Amniotic stem cell (primary cell): ENCODE results near the gene CDH5.

Experiments
- DNase-seq: peaks from one replicate; lab custom pipeline; 2025; lab: John Stamatoyannopoulos, UW

CDH5 gene

DNA sequence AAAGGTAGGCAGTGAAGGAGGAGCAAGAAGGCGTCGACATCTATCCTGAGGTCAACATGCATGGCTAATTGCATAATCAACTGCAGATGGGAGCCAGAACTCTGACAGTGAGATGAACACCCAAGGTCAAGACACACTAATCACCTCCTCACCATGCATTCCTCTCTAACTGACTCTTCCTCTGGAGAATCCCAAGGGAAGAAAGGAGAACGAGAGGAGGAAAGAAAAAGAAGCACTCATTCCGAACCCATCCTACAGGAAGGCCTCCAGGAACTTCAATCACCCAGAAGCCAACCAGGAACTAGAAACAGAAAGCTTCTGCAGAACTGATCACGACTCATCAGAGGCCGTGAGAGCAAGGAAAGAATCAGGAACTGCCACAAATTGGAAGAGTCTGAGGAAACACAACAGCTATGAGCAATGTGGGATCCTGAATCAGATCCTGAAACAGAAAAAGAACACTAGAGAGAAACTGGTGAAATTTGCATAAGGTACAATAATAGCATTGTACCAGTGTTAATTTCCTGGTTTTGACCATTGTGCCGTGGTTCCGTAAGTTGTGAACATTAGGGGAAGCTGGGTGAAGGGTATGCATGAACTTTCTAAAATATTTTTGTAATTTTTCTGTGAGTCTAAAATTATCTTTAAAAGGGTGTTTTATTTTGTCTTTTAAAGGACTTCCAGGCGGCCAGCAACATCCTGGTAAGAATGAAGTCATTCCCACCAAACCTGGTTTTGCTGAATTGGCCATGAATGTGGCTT lies 50.6 kb downstream of the CDH5 start:
- DNase-seq: no peak

DNA sequence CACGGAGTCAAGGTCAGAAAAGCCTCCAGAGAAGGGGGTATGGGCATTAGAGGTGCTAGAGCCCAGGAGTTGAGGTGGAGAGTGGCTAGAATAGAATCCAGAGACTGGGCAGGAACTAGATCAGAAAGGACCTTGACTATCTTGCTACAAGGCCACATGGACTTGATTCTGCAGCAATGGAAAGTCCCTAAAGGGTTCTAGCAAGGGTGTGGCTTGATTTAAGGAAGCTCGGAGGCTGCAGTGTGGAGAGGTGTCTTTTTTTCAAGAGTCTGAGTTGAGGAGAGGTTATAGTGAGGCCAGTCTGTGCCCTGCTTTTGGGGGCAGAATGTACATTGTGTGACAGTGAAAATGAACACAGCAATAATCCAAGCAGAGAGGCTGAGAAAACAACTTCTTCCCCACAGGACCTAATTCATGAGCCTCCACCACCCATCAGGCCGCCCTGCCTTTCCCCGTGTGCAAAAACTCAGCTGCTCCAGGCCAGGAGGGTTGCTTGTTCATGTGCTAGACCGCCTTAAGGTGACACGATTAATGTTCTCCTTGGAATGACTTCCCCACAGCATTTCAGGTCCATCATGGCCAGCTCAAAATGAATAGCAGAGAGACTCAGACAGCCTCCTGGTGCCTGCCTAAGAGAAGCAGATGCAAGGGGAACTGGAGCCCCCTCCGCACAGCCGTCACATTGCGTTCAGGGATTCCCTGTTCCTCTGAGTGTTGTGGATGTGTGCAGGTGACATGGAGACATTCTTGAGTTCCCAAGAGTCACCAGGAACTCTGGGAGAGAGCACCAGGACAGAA lies 51.9 kb downstream of the CDH5 start:
- no peak for DNase-seq

DNA sequence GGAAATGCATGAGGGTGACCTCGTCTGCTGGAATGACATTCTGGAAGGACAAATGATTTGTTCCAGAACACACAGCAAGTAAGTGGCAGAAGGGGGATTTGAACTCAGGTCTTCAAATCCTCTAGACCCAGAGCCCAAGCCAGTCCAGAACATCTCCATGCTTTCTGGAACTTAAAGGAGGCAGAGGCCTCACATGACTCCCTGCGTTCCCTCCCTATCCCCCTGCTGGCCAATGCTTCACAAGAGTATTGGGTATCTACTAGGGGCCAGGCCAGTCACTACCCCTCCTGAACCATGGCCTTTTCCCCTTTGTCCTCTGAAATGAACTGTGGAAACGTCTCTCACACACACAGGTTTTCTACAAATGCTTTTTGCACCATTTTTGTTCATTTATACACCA lies 53.0 kb downstream of the CDH5 start:
- DNase-seq: no peak

DNA sequence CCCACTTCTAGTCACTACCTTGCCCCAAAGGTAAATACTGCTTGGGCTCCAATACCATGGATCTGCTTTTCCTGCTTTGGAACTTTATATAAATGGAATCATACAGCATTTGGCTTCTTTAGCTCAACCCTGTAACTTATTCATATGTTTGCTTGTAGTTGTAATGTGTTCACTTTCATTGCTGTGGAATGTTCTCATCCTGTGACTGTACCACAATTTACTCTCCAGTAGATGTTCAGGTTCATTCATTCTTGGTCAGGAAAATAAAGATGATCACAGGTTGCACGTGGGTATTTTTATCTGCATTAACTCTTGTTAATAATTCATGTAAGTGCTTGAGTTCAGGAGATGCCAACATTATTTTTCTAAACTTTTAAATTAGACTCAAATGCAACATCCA lies 53.9 kb downstream of the CDH5 start:
- no peak for DNase-seq

DNA sequence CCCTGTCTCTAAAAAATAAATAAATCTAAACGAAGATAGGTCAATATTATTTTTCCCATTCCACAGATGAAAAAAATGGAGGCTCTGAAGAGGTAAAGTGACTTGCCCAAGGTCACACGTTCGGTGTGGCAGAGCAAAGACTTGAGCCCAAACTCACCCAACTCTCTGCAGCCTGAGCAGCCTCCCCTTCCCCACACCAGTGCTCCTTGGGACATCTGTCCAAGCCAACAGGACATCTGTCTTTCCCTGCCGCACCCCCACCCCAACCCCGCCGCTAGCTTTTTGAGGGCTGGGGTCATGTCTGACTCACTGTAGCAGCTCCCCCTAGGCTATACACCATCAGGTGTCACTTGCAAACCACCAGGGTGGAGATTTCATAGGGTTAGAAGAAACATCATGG lies 55.4 kb downstream of the CDH5 start:
- no peak for DNase-seq

DNA sequence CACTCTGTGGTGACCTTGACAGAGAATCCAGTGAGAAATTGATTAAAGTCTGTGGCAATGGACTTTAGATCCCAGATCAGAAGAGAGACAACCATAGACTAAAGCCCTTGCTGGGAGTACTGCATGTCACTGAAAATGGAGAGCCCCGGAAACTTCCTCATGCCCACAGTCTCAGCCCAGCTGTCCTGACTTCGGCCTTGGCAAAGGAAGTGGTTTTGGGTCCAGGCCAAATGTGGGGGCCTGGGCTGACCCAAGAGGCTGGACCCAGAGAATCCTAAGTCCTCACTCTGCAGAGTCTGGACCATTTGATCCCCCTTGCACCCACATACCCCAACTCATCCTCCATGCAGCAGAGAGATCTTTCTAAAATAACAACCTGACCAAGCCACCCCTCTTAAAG lies 55.9 kb downstream of the CDH5 start:
- DNase-seq: no peak

DNA sequence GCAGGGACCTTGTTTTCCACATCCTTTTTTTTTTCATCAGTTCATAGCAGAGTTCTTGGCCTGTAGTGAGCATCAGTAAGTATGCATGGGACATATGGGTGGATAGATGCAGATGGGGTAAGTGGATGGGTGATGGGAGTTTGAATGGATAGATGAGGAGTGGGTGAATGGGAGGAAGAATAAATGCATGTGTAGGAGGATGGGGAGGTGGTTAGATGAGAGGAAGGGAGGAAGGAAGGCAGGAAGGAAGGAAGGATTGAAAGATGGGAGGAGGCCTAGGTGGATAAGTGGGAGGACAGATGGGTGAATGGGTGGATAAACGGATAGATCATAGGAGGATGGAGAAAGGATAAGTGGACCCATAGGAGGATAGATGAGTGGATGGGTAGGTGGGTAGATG lies 56.7 kb downstream of the CDH5 start:
- no peak for DNase-seq

DNA sequence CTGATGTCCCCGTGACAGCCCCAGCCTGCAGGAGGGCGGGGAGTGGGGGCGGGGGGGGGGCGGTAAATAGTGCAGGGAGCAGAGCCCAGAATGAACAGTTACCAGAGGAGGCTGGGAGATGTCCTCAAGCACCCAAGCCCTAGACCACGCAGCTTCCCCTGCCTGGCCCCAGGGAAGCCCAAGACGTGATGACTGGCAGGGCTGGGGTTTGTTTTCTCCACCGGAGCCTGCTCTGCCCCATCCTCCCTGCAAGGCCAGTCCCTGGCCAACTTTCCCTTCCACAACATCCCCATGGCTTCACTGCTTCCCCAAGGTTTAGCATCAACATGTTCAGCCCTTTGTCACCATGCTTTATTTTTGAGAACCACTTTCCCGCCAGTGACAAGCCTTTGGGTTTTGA lies 59.2 kb downstream of the CDH5 start:
- no peak for DNase-seq

DNA sequence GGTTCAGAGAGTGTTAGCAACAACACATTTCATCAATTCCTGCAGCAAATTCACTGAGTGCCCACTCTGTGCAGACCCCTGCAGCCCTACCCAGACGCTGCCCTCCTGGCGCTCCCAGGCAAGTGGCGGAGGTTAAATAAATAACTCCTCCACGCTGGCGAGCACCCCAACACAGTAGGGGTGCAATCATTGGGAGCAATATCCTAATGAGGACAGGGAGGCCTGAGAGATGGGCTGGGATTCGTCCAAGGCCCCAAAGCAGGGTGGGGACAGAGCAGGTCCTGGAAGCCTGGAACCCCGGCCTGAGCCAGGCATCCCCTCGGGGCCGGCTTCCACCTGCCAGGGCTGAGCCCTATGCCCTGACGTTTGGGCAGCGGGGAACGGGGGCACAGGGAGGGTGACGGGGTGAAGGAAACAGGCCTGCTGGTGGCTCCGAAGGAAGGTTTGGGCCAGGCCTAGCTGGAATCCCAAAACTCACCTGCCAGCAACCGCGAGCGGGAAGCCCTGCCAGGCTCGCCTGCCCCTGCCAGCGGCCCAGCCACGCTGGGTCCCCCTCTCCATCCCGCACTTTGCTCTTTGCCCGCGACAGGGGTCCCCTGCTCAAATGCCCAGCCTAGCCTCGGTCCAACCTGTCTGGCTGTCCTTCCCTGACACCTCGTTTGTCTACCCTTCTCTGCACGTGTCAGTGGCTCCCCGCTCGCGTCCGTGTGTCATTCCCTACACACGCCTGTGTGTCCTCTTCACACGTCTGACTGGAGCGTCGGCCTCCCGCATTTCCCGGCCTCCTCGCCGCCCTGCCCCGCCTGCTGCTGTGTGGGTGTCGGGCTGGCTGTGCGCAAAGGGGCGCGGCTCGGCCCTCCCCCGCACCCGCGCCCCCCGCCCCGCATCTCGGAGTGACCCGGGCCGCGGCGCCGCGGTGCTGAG lies 59.9 kb downstream of the CDH5 start:
- no peak for DNase-seq

DNA sequence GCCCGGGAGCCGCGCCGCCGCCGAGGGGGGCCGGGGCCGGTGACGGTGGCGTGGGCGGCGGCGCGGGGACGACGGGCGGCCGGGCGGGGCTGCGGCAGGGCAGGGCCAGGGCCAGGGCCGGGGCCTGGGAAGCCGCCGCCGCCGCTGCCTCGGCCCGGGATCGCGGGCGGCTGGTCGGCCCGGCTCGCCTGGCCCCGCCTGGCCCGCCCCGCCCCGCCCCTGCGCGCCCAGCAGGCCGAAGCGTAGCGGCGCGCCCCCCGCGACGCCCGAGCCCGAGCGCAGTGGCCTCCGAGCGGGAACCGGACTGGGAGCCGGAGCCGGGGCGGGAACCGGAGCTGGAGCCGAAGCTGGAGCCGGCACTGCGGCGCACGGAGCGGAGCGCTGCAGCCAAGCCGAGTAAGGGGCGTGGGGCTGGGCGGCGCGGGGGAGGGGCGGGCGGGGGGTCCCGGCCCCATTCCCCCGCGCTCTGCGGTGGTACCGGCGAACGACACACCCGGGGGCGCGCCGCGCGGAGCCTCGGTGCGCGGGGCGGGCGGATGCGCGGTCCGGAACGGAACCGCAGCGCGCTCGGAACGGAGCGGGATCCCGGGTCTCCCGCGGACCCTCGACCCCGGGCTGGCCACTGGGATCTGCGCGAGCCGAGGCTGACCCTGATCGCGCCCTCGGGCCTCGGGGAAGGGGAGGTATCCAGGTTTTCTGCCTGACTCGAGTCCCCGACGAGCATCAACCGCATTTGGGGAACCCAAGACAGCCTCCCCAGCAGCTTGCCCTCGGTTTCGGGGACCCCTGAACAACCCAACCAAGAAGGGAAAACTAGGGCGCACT lies 60.8 kb downstream of the CDH5 start, which contains the start of gene BEAN1:
Gene BEAN1, plus strand, starts transcription at position 260 of the 825 bp plus-strand sequence. CDS start 10,382 bp downstream, outside the sequence.
- DNase-seq: no peak

DNA sequence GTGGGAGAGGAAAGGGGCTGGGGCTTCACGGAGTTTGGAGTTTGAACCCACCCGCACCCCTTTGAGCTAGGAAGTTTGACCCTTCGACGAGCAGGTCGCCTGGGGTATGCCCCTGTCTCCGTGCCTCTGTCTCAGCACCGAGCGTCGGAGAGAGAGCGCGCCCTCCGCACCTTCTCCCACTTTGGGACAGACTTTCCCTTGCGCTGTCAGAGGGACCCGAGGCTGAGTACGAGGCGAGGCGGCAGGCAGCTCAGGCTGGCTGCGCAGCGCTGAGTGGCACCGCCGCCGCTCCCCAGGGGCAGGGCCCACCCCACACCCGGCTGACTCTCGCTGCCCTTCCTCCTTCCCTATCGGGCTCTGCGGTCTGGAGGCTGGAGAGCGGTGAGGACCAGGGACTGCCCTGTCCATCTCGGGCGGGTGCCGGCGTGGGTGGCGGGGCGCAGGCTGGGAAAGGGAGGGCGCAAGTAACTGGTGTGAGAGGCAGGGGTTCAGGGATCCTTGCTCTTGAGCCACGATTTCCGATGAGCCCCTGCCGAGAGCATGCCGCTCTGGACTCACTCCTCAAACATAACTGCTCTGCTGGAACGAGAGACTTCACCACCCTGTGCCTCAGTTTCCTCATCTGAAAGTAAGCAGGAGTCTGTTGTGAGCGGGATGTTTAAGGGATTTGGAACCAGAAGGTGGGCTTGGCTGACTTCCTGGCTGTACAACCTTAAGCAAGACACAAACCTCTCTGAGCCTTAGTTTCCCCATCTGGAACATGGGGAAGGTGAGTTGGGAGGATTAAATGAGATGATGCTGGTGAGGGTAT lies 61.6 kb downstream of the CDH5 start:
- DNase-seq: no peak

DNA sequence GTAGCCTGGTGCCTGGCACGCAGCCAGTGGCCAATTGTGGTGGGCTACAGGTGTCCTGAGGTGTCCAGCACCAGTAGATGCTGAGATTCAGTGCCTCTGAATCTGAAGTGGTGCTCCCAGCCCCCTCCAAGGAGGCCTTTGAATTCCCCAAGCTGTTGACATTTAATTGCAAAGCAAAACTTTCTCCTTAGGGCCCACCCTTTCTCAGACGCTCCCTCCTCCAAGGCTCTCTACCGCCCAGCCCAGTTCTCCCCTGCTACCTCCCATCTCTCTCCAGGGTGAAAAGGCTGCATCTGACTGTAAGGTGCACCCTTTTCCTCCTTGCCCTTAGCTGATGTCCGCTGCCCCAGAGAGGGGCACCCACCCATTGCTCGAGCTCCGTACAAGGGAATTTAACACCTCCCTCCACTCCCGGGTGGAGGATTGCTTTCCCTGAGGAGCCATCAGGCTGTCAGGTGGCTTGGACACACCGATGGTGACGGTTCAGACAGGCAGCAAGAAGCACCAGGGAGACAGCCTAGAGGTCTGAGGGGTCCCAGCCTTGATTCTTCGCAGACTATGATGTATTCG lies 62.3 kb downstream of the CDH5 start:
- no peak for DNase-seq

DNA sequence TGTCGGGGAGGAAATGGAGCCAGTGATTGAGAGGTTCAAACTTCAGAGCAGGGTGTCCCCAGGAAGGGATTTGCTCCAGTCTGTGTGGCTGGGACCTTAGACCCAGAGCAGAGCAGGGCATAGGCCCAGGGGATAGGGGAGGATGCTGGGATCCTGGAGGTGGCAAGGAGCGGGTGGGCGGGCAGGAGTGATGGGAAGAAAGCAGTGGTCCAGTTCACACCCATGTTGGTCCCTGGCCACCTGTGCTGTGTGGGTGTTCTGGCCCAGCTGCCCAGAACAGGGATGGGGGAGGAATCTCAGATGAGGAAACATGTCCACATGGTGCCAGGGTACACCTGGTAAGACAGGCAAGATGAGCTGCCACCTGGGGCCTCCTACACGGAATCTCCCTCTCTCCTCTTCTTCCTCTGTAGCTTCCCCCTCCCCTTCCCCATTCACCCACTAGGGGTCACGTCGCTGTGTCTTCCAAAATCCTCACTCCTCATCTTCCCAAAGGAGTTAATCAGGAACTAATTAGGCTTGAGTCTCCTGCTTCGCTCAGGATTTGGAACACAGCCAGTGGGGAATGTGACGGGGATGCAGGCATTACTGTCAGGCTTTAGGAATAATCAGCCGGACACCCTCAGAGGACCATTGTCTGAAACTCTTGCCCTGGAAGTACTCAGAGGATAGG lies 62.9 kb downstream of the CDH5 start:
- no peak for DNase-seq

DNA sequence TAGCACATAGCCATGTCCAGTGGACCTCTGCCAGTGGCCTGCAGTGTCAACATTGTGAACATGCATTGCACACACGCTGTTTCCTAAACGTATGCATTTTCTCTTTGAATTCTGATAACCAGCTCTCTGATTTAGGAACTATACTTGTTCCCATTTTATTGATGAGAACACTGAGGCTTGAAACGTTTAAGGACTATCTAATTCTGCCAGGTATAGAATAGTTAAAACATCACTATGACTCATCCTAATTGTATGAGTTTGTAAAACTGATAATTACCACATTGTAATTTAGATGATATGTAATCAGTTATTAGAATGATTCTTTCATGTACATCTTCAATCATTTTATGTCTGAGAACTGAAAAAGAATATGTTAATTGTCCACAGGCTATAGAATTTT lies 63.7 kb downstream of the CDH5 start:
- DNase-seq: no peak

DNA sequence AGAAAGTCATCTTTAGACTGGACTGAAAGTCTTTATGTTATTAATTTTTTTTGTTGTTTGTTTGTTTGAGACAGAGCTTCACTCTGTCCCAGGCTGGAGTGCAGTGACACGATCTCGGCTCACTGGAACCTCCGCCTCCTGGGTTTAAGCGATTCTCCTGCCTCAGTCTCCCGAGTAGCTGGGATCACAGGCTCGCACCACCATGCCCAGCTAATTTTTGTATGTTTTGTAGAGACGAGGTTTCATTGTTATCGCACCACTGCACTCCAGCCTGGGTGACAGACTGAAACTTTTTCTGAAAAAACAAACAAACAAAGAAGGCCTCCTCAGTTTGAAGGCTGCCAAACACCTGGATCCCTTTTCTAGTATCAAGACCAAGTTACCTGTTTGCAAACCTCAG lies 65.3 kb downstream of the CDH5 start:
- no peak for DNase-seq

DNA sequence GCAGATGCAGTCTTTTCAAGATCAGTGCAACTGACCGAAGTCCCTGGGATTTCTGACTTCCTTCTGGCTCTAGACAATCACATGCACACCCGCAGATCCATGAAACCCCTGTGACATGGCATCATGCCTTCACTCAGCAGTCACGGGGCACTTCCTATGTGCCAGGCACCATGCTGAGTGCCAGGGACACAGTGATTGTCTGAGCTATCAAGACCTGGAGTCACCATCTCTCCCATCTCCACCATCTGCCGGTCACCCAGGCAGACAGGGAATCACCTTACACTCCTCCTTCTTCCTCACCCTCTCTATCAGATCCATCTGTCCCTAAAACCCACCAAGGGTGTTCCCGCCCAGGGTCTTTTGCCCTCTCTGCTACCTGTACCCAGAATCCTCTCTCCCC lies 65.9 kb downstream of the CDH5 start:
- DNase-seq: no peak

DNA sequence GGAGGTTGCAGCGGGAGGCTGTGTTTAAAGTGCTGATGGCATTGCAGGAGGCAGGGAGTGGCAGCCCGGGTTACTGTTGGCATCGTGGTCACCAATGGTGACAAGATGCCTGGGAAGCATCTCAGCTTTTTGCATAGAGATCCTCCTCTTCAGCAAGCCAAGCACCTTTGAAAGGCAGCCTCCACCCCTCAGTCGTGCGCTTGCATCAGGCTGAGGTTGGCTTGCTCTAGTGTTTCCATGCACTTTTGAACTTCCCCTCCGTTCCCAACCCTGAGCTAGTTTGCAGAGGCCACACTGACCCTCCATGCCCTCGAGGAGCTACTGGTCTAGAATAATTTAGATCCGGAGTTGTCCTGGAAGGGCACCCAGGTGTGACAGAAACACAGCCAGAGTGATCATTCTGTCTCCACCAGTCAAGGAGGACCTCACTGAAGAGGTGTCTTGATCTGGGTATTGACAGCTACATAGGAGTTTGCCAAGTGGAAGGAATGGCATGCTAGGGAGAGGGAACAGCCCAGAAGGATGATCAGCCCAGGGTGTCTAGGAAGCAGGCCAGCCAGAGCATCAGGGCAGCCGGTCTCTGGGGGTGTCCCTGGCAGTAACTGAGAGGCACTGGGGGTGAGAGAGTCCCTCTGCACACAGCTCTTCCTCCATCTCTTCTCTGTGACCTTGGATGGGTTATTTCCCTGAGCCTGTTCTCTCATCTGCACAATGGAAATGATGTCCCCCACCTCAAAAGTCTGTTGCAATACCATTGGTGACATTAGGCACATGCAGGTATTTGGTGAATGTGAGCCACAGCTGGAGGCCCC lies 68.3 kb downstream of the CDH5 start:
- no peak for DNase-seq

DNA sequence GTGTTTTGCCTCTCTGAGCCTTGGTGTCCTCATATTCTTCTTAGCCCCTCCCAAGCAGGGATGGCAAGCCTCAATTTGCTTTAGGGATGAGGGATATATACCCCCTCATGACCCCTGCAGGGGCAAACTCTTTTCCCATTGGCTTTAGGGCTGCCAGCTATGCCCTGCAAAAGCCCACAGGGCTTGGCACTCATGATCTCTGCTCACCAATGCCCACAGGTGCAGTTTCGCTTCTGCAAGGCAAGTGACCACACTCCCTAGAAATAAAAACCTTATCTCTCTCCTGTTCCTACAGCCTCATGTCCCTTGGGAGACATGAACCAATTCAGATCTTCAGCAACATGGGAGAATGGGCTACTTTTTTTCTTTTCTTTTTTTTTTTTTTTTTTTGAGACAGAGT lies 69.4 kb downstream of the CDH5 start:
- no peak for DNase-seq

DNA sequence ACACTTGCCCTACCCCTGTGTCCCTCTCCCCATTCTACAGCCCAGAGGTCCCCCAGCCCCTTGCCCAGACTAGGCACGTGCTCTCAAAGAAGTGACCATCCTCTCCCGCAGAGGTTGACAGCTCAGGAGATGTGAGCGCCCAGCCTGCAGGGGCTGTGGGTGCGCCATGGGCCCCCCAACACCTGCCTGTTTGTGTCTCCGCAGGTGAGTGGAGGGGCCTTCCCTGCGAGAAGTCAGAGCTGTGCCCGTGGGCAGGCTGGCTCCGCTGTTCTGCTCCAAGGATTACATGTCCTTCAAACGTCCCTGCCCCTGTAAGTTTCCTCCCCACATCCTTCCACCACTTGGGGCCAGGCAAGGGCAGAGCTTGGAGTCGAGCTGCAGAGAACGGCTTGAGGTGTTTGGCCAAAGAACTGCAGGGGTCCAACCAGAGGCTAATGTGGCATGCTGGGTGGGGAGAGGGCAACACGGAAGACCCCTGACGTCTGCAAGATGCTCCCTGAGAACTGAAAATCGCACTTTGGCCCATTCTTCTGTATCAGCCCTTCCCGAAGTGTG lies 71.0 kb downstream of the CDH5 start:
- DNase-seq: no peak
